ENCODE measurements around the gene CNOT4. TPM values are rescaled to one million over a fixed set of nuclear protein-coding genes. Genes with fewer than 3 reads are reported as not detected.
"Not testable (repeated sequence)": the region's sequence is repeated elsewhere in the genome, so short reads cannot be mapped to it uniquely, and the experiment has no call there.

Gene CNOT4
- total and polyA plus RNA-seq, 9 donors = 9.1 to 38.9 (median 30.5) TPM

- intact Hi-C loops (cut with DNase I) = no loop called here
- no peak for DNase-seq
- 95 to 98% (median 98%) methylated on average over 4 of the region's 4 CpGs for WGBS, 3 donors
These were observed 34.4 kb downstream of the CNOT4 start for GRCh38 chr7:135475521-135475920.

GRCh38 chr7:135469705-135470104 is 40.2 kb downstream of the CNOT4 start:
- H3K36me3 ChIP-seq; H3K4me3 ChIP-seq; H3K27me3 ChIP-seq; intact Hi-C loops (cut with DNase I); H3K27ac ChIP-seq; H3K4me1 ChIP-seq (ENCODE audit: insufficient read depth); H3K9me3 ChIP-seq; DNase-seq: not testable (repeated sequence)
- 91 to 98% (median 92%) methylated on average over 4 of the region's 4 CpGs for WGBS, 3 donors

More at GRCh38 chr7:135475521-135475920, 34.4 kb downstream of the CNOT4 start:
- Histone ChIP-seq H3K9me3 (no peaks in the 10 kb centered on the region), H3K4me3 (no peak overlapping the region), H3K27me3 (no peaks in the 10 kb centered on the region), H3K27ac (no peak overlapping the region), H3K36me3 (no peaks in the 10 kb centered on the region), H3K4me1 (ENCODE audit: insufficient read depth) (no peaks in the 10 kb centered on the region)
- TF ChIP-seq, protein P1, sequence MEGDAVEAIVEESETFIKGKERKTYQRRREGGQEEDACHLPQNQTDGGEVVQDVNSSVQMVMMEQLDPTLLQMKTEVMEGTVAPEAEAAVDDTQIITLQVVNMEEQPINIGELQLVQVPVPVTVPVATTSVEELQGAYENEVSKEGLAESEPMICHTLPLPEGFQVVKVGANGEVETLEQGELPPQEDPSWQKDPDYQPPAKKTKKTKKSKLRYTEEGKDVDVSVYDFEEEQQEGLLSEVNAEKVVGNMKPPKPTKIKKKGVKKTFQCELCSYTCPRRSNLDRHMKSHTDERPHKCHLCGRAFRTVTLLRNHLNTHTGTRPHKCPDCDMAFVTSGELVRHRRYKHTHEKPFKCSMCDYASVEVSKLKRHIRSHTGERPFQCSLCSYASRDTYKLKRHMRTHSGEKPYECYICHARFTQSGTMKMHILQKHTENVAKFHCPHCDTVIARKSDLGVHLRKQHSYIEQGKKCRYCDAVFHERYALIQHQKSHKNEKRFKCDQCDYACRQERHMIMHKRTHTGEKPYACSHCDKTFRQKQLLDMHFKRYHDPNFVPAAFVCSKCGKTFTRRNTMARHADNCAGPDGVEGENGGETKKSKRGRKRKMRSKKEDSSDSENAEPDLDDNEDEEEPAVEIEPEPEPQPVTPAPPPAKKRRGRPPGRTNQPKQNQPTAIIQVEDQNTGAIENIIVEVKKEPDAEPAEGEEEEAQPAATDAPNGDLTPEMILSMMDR (IDR thresholded peaks at IDR 0.05) = no peak
- TF ChIP-seq POLR2A (IDR thresholded peaks at IDR 0.05) (no peak), EP300 (IDR thresholded peaks at IDR 0.05) (no peak)

DNA sequence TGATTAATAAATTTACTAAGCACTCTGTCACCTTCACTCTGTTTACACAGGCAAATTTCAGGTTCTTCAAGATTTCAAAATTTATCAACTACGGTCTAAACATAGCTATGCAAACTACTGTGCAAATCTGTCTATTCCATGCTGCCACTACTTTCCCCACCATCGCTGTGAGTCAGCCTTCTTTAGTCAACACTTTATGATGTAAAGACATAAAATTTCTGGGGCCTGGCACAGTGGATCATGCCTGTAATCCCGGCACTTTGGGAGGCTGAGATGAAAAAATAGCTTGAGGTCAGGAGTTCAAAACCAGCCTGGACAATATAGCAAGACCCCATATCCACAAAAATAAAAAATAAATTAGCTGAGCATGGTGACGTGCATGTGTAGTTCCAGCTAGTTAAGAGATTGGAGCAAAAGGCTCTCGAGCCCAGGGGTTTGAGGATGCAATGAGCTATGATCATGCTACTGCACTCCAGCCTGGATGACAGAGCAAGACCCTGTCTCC is 42.6 kb downstream of the CNOT4 start:
- Histone ChIP-seq H3K36me3 (no peaks in the 10 kb centered on the region), H3K9me3 (no peaks in the 10 kb centered on the region), H3K4me1 (ENCODE audit: insufficient read depth) (no peaks in the 10 kb centered on the region), H3K27me3 (no peaks in the 10 kb centered on the region), H3K27ac (no peak overlapping the region), H3K4me3 (no peak overlapping the region)
- DNase-seq = no peak
- TF ChIP-seq, protein P1 (IDR thresholded peaks at IDR 0.05) = no peak
- no peak for TF ChIP-seq POLR2A (IDR thresholded peaks at IDR 0.05)
- TF ChIP-seq EP300 (IDR thresholded peaks at IDR 0.05) = no peak
- WGBS, 3 donors = 92 to 95% (median 94%) methylated on average over 5 of the region's 5 CpGs
- intact Hi-C loops (cut with DNase I) = no loop called here

DNA sequence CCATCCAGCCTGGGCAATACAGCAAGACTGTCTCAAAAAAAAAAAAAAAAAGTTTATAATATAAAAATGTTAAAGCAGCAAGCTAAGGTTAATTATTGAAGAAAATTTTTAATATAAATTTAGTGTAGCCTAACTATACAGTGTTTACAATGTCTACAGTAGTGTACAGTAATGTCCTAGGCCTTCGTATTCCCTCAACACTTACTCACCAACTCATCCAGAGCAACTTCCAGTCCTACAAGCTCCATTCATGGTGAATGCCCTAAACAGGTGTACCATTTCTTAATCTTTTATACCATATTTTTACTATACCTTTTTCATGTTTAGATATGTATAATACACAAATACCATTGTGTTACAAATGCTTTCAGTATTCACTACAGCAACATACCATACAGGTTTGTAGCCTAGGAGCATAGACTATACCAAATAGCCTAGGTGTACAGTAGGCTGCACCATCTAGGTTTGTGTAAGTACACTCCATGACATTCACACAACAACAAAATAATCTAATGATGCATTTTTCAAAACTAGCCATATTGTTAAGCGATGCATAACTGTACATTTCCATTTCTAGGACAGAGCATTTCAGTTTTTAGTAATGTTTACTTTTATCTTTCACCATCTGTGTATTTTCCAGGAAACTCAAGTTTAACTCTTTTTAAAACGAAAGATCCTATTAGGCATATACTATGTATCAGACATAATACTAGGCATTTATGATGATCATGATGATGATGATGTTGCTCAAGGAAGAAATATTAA is 43.3 kb downstream of the CNOT4 start:
- Histone ChIP-seq H3K27me3 (no peaks in the 10 kb centered on the region), H3K27ac (no peak overlapping the region), H3K36me3 (no peaks in the 10 kb centered on the region), H3K4me1 (ENCODE audit: insufficient read depth) (no peaks in the 10 kb centered on the region), H3K9me3 (no peaks in the 10 kb centered on the region), H3K4me3 (no peak overlapping the region)
- 95 to 97% (median 95%) methylated on average over 3 of the region's 3 CpGs for WGBS, 3 donors
- intact Hi-C loops (cut with DNase I) = no loop called here
- TF ChIP-seq POLR2A (IDR thresholded peaks at IDR 0.05) (no peak), EP300 (IDR thresholded peaks at IDR 0.05) (no peak)
- TF ChIP-seq, protein P1 (IDR thresholded peaks at IDR 0.05) = no peak
- no peak for DNase-seq

- 94 to 96% (median 95%) methylated on average over 3 of the region's 3 CpGs for WGBS, 3 donors
- TF ChIP-seq, protein P1 (IDR thresholded peaks at IDR 0.05) = no peak
- TF ChIP-seq EP300 (IDR thresholded peaks at IDR 0.05) (no peak), POLR2A (IDR thresholded peaks at IDR 0.05) (no peak)
- DNase-seq = no peak
These were observed 46.0 kb downstream of the CNOT4 start for GRCh38 chr7:135463908-135464307.

More at GRCh38 chr7:135463908-135464307, 46.0 kb downstream of the CNOT4 start:
- Histone ChIP-seq H3K4me1 (ENCODE audit: insufficient read depth) (peaks cover 3% of the 10 kb centered on the region), H3K27me3 (no peaks in the 10 kb centered on the region), H3K4me3 (no peak overlapping the region), H3K9me3 (no peaks in the 10 kb centered on the region), H3K27ac (no peak overlapping the region), H3K36me3 (no peaks in the 10 kb centered on the region)
- intact Hi-C loops (cut with DNase I) = no loop called here
